ENCODE data around the gene APOL1. TPM values are rescaled to one million over a fixed set of nuclear protein-coding genes. Genes with fewer than 3 reads are reported as not detected.
"Not testable (repeated sequence)": the region's sequence is repeated elsewhere in the genome, so short reads cannot be mapped to it uniquely, and the experiment has no call there.

The APOL1 gene
- total RNA-seq, 1 donor from 2014 or later, result 26.5 TPM

GRCh38 chr22:36244522-36245391 lies 8.2 kb upstream of the APOL1 start:
- DNase-seq (ENCODE audit: low read depth, low spot score), result no peak

- DNase-seq (ENCODE audit: low read depth, low spot score), result no peak
Observed at GRCh38 chr22:36245805-36246356, 7.1 kb upstream of the APOL1 start.

DNA sequence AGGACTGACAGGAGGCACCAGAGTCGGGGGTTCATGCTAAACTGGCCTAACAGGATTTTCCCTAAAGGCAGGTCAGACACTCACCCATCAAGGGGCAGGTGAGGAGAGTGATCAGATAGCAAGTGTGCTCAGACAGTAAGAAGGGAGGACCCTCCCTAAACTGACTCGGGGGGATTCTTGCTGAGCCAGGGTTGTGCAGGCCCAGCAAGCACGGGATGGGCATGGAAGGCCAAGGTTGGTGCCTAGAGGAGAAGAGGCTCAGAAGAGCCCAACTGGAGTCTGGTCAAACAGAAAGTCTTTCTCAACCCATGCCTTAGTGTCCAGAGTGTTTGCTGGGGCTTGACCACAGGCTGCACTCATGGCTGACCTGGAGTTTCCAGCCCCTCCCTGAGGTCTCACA lies 6.2 kb upstream of the APOL1 start:
- DNase-seq (ENCODE audit: low read depth, low spot score), result no peak

DNA sequence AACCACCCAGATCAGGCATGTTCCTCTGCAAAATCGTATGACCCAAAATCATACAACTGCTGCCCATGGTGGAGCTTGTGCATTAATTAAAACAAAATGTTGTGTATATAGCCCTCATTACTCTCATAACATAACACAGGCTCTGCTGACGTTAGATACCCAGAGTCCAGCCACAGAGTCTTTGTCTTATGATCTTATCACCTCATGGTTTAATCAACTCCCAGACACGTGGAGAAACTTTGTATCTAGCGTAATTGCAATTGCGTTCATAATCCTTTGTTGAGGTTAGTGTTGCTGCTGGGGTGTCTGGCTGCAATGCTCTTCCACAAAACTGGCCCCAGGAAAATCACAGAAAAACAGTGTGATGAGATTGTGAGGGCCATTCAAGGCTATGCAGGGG lies 5.0 kb upstream of the APOL1 start:
- DNase-seq (ENCODE audit: low read depth, low spot score), result no peak

GRCh38 chr22:36249160-36249559 lies 3.8 kb upstream of the APOL1 start:
- DNase-seq (ENCODE audit: low read depth, low spot score), result no peak

GRCh38 chr22:36250292-36250960 lies 2.5 kb upstream of the APOL1 start:
- not testable (repeated sequence) for DNase-seq (ENCODE audit: low read depth, low spot score)

- not testable (repeated sequence) for DNase-seq (ENCODE audit: low read depth, low spot score)
Observed at GRCh38 chr22:36251979-36252608, 839 bp upstream of the APOL1 start.

DNA sequence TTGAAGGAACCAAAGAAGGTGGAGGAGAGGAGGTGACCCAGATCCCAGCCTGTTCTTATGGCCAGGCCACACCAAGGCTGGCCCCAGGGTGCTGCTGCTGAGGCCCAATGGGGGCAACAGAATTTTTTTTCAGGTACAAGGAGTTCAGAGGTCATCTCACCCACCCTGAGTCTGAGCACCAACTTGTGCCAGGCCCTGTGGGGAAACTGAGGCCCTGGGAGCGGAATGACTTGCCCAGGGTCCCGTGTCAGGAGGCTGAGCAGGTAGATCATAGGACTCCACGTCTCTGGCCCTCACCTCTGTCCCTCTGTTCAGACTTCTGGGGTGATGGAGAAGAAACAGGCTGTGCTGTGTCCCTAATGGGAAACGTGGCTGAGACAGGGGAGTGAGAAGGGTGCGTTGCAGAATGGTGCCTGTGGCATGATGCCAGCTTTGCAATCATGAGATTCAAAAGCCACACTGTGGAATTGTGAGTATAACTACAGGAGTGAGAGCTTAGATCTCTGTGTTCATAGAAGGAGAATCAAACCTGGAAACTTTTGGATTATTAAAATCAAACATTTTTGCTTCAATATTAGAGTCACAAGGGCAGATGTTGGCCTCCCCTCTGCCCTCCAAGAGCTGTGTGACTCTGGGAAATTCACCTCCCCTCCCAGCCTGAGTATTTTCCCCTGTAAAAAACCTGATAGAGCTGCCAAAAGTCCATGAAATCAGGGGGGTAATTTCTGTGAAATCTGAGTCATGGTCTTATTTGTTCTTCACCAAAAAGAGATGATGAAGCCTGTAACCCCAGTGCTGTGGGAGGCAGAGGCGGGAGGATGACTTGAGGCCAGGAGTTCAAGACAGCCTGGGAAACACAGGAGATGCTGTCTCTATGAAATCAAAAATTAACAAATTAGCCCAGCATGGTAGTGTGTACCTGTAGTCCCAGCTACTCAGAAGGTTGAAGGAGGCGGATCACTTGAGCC lies 874 bp downstream of the APOL1 start:
- DNase-seq (ENCODE audit: low read depth, low spot score), result no peak

DNA sequence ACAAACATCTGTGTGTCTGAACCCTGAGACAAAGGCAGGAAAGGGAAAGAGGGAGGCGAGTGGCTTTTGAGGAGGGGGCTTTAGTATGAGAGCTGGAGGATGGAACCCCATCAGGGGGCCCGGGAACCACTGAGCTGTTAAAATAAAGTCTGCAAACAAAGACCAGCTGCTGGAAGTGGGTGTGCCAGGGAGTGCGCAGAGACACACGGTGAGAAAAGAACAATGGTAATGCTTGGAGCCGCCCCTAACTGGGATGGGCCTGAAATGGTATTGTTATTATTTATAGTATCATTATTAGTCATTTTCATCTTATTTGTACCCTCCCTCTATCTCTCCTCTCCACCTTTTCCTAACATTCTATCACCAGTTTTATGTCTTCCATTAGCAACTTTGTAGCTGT lies 2.6 kb downstream of the APOL1 start:
- DNase-seq (ENCODE audit: low read depth, low spot score), result not testable (repeated sequence)

- DNase-seq (ENCODE audit: low read depth, low spot score), result no peak
Observed at GRCh38 chr22:36256478-36256877, 3.5 kb downstream of the APOL1 start.

DNA sequence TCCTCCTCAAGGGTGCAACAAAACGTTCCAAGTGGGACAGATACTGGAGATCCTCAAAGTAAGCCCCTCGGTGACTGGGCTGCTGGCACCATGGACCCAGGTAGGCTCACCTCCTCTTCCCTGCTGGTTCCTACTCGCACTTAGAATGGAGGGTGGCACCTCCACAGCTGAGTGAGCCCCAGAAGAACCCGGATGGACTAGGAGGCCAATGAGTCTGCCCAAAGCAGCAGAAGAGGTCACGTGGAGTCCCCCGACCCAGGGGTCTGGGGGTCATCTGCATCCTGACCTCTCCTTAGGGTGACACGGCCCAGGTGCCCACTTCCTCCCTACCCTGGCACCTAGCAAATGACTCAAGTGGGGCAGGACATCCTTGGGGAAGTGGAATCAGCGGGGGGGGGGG lies 4.4 kb downstream of the APOL1 start:
- no peak for DNase-seq (ENCODE audit: low read depth, low spot score)

DNA sequence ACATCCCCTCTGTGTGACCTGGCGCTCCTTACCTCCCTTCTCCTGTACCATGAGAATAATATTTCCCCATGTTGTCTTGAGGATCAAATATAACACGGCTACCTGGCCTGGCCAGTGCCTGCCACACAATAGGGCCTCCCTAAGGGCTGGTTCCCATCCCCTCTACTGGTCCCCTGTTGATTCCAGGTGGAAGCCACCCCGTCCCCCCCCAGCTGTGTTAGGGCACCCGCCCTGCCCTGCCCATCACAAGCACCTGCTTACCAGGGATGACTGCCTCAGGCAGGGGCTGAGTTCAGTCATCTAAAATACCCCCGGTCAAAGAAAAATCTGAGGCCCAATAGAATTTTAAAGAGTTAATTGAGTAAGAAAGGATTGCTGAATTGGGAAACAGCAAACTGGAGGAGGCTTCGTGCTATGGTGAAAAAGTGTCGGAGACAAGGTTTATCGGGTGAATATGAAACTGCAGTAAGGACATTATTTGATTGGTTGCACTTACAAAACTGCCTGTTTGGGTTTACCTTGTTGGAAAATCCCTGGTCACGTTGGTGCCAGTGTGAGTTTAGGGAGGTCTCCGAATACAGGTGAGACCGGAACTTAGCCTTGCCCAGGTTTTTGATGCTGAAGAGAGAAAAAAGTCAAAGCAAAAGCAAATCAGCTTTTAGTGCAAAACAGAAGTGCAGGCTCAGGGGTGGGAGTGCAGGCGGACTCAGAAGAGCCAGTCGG lies 5.2 kb downstream of the APOL1 start:
- no peak for DNase-seq (ENCODE audit: low read depth, low spot score)

GRCh38 chr22:36258701-36259614 lies 6.0 kb downstream of the APOL1 start:
- peak; percentile 24 for DNase-seq (ENCODE audit: low read depth, low spot score)

GRCh38 chr22:36259615-36260300 lies 6.8 kb downstream of the APOL1 start:
- no peak for DNase-seq (ENCODE audit: low read depth, low spot score)

DNA sequence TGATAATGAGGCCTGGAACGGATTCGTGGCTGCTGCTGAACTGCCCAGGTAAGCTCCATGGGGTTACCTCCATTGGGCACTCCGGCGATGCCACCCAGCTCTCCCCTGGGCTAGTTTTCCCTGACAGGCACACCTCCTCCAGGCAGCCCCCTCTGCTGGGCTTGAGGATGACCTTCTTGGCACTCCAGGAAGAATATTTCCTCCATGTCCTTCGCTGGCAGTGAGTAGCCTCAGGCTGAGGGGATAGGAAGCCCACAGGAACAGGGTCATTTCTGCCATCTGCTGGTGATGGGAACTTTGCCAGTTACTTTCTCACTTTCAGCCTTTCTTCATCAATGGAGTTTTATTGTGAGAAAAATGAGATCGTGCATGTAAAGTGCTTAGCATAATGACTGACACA lies 8.7 kb downstream of the APOL1 start:
- DNase-seq (ENCODE audit: low read depth, low spot score), result not testable (repeated sequence)

DNA sequence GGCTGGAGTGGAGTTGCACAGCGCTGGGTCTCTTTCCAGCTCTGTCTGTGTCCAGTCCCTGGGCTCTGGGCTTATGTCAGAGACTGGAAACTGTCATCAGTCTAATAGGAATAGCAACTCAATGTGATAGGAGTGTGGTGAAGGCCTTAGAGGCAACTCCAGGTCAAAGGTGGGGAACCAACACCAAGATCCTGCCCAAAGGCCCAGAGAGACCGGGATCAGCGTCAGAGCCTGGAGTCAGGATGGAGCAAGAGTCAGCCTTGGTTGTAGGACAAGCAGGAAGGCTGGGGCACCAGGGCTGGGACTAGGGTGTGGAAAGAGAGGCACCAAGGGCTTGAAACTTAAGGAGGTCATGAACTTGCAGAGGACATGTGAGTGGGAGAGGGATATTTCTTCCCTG lies 9.4 kb downstream of the APOL1 start:
- not testable (repeated sequence) for DNase-seq (ENCODE audit: low read depth, low spot score)

- DNase-seq (ENCODE audit: low read depth, low spot score), result not testable (repeated sequence)
Observed at GRCh38 chr22:36263216-36263673, 10.3 kb downstream of the APOL1 start.
